A673 (cell line): ENCODE data around the gene CHST9. TPM values are rescaled to one million over a fixed set of nuclear protein-coding genes. Genes with fewer than 3 reads are reported as not detected.
"Not testable (repeated sequence)": the region's sequence is repeated elsewhere in the genome, so short reads cannot be mapped to it uniquely, and the experiment has no call there.

Experiments
- BruUV-seq: library from RNA; stranded (reverse); fragments of 400-500 nt; replicated peaks from 2 replicates; lab custom pipeline; 2021; lab: Mats Ljungman, UMichigan
- CTCF ChIA-PET: fragments of 300-600 bp; sonication (Branson Sonifier 250); formaldehyde crosslinking; loops from one replicate; lab custom pipeline; 2022; ENCODE audit warnings: antibody characterized with exemption; lab: Charles Lee
- POLR2A ChIA-PET: fragments of 300-600 bp; sonication (Branson Sonifier 250); formaldehyde crosslinking; loops from one replicate; lab custom pipeline; 2022; ENCODE audit warnings: antibody characterized with exemption; ENCODE audit not compliant: low non-redundant PET; lab: Charles Lee
- DNase-seq: peaks from one replicate; pipeline ENCODE4 v3.0.0-alpha.2; 2015; ENCODE audit warnings: low spot score
- H3K27ac ChIP-seq: fragments of 200-600 bp; sonication (generic); 2 replicates; pipeline ENCODE4 v1.5.1; 2016; ENCODE audit warnings: mixed run types, low read depth, mild to moderate bottlenecking, mixed read lengths, antibody characterized with exemption, low read length; ENCODE audit not compliant: poor library complexity, severe bottlenecking
- H3K27me3 ChIP-seq: fragments of 200-600 bp; sonication (generic); replicated peaks from 2 replicates; pipeline ENCODE4 v1.6.1; 2017; ENCODE audit warnings: mixed run types, low read depth, mild to moderate bottlenecking, mixed read lengths, antibody characterized with exemption, low read length; ENCODE audit not compliant: insufficient read depth, poor library complexity
- H3K36me3 ChIP-seq: fragments of 200-600 bp; sonication (generic); 2 replicates; pipeline ENCODE4 v1.6.1; 2016; ENCODE audit warnings: mixed run types, mild to moderate bottlenecking, mixed read lengths, antibody characterized with exemption, low read length; ENCODE audit not compliant: insufficient read depth, poor library complexity, severe bottlenecking
- H3K4me1 ChIP-seq: fragments of 200-600 bp; sonication (generic); 2 replicates; pipeline ENCODE4 v1.6.1; 2017; ENCODE audit warnings: mixed run types, mild to moderate bottlenecking, mixed read lengths, antibody characterized with exemption, low read length; ENCODE audit not compliant: insufficient read depth, poor library complexity, severe bottlenecking
- H3K4me3 ChIP-seq: fragments of 200-600 bp; sonication (generic); 2 replicates; pipeline ENCODE4 v1.5.1; 2016; ENCODE audit warnings: low read depth, mixed run types, mild to moderate bottlenecking, mixed read lengths, low read length; ENCODE audit not compliant: poor library complexity, severe bottlenecking
- H3K9me3 ChIP-seq: fragments of 200-600 bp; sonication (generic); 2 replicates; pipeline ENCODE4 v1.6.1; 2016; ENCODE audit warnings: mixed run types, low read depth, mild to moderate bottlenecking, mixed read lengths, antibody characterized with exemption, low read length; ENCODE audit not compliant: poor library complexity, severe bottlenecking
- CTCF ChIP-seq: fragments of 300-800, 200-600 bp; sonication (generic); conservative IDR thresholded peaks from 2 replicates; pipeline ENCODE4 v1.5.1; 2017; ENCODE audit warnings: low read depth, mild to moderate bottlenecking, antibody characterized with exemption, low read length, moderate library complexity, mixed read lengths
- EZH2 ChIP-seq: fragments of 200-600 bp; sonication (generic); IDR thresholded peaks from 2 replicates; pipeline ENCODE4 v1.6.1; 2017; ENCODE audit warnings: borderline replicate concordance, low read depth, mild to moderate bottlenecking, mixed read lengths, antibody characterized with exemption, low read length; ENCODE audit not compliant: poor library complexity, severe bottlenecking
- intact Hi-C: fragments of 100-400 bp; cut with micrococcal nuclease; formaldehyde crosslinking; loops from one replicate; pipeline ENCODE4 v1.10.0; 2022; ENCODE audit not compliant: unreplicated experiment
- total RNA-seq: library from RNA; stranded (reverse); gene quantifications from 2 replicates; pipeline ENCODE4 v1.2.3, GENCODE V29; 2021

CHST9 gene
- total RNA-seq, 1 experiment from 2014 or later: not detected

DNA sequence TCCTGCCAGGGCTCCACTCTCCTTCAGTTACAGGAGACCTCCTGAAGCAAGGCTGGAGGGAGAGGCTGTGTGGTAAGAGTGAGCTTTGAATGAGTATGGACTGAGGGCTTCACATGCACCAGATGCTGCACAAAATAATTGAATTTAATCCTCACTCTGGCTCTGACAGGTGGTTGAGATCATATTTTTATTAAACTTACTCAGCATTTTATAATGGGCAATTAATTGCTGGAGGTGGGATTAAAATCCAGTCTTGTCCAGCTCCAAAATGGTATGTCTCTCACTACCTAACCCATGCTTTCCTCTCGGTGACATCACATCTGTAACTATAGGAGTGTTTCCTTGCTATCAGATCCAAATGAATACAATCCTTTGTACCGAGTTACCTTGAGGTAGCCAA, 253.4 kb downstream of the CHST9 start:
- Histone ChIP-seq H3K4me1 (no peaks in the 10 kb centered on the region), H3K9me3 (no peaks in the 10 kb centered on the region), H3K4me3 (no peak overlapping the region), H3K36me3 (no peaks in the 10 kb centered on the region), H3K27ac (no peak overlapping the region), H3K27me3 (no peaks in the 10 kb centered on the region)
- CTCF ChIA-PET: no interaction called here
- DNase-seq: no peak
- POLR2A ChIA-PET: no interaction called here
- BruUV-seq: no TSS peak
- TF ChIP-seq CTCF (no peak), EZH2 (no peak)
- intact Hi-C loops: no loop called here

- Histone ChIP-seq H3K9me3 (no peaks in the 10 kb centered on the region), H3K4me3 (no peak overlapping the region), H3K27ac (no peak overlapping the region), H3K36me3 (no peaks in the 10 kb centered on the region), H3K4me1 (no peaks in the 10 kb centered on the region), H3K27me3 (no peaks in the 10 kb centered on the region)
- ChIA-PET CTCF (no interaction called here), POLR2A (no interaction called here)
- TF ChIP-seq CTCF: no peak
- TF ChIP-seq EZH2: no peak
- BruUV-seq: no TSS peak
- intact Hi-C loops: no loop called here
- no peak for DNase-seq
These were observed 254.5 kb downstream of the CHST9 start for GRCh38 chr18:26930630-26931029.

DNA sequence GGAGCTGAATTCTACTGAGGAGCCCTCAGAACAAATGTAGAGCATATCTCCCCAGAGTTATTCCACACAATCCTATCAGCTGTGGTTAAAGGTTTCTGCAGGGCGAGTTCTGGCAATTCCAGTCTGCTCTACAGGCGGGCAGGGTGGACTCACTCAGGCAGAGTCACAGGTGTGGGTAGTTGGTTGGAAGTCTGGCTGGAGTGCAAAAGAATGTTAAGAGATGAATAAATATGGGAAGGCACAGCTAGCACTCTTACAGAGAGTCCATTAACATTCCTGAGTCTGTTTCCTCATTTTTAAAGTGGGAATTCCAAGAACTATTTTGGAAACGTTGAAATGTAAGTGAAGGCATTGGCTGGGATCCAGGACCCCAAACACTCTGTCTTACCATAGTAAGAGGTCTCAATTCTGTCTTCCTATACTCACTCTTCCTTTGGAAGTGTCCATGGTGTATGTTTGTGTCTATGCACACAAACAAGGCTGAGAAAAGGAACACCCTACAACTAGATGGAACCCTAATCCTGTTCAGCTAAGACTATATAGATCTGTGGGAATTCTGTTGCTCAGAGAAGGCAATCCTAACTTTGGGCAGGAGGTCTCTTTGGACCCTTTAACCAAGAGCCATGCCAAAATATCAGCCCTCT, 256.3 kb downstream of the CHST9 start:
- intact Hi-C loops: no loop called here
- CTCF ChIA-PET: no interaction called here

DNA sequence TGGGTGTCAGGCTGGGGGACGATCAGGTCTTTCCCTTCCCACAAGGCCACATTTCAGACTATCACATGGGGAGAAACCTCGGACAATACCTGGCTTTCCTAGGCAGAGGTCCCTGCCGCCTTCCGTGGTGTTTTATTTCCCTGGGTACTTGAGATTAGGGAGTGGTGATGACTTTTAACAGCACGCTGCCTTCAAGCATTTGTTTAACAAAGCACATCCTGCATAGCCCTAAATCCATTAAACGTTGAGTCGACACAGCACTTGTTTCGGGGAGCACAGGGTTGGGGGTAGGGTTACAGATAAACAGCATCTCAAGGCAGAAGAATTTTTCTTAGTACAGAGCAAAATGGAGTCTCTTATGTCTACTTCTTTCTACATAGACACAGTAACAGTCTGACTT, 257.3 kb downstream of the CHST9 start:
- H3K4me1 ChIP-seq, intact Hi-C loops, H3K27ac ChIP-seq, POLR2A ChIA-PET, H3K27me3 ChIP-seq, CTCF ChIA-PET, H3K4me3 ChIP-seq, H3K9me3 ChIP-seq, H3K36me3 ChIP-seq, BruUV-seq, DNase-seq: not testable (repeated sequence)

More for the DNA sequence above, 256.3 kb downstream of the CHST9 start:
- BruUV-seq: no TSS peak
- POLR2A ChIA-PET: no interaction called here
- Histone ChIP-seq H3K9me3 (no peaks in the 10 kb centered on the region), H3K27ac (no peak overlapping the region), H3K4me3 (no peak overlapping the region), H3K4me1 (no peaks in the 10 kb centered on the region), H3K27me3 (no peaks in the 10 kb centered on the region), H3K36me3 (no peaks in the 10 kb centered on the region)
- TF ChIP-seq EZH2: no peak
- DNase-seq: no peak
